ENCODE measurements around the gene COL18A1. TPM values are rescaled to one million over a fixed set of nuclear protein-coding genes. Genes with fewer than 3 reads are reported as not detected.
"Not testable (repeated sequence)": the region's sequence is repeated elsewhere in the genome, so short reads cannot be mapped to it uniquely, and the experiment has no call there.

Gene COL18A1
- total RNA-seq, 3 donors from 2014 or later (not counting 1 experiment from before 2014, with no cell fraction given): 12.3 to 22.3 (median 12.7) TPM

GRCh38 chr21:45499970-45500577 lies 95.1 kb downstream of the COL18A1 start:
- Mint-ChIP-seq H3K4me1 (peaks cover 0 to 8% of the 10 kb centered on the region in 2 donors), H3K27ac (peak overlapping the region in 1 of 2 donors; percentile 35), H3K36me3 (no peaks in the 10 kb centered on the region), H3K4me3 (no peak overlapping the region), H3K27me3 (ENCODE audit: low read depth in 2 of 2) (no peaks in the 10 kb centered on the region), H3K9me3 (peaks cover 0 to 3% of the 10 kb centered on the region in 2 donors)
- TF ChIP-seq CTCF (IDR thresholded peaks at IDR 0.05): no peak
- DNase-seq (no peak), ATAC-seq (no peak)
- intact Hi-C loops (cut with micrococcal nuclease): no loop called here
- Histone ChIP-seq H3K27me3 (ENCODE audit: control insufficient read depth, insufficient read depth, low read length) (no peaks in the 10 kb centered on the region), H3K4me1 (ENCODE audit: control insufficient read depth, insufficient read depth, low read length) (no peaks in the 10 kb centered on the region), H3K27ac (ENCODE audit: low read length) (no peak overlapping the region), H3K9me3 (ENCODE audit: control insufficient read depth, insufficient read depth, low read length) (no peaks in the 10 kb centered on the region), H3K4me3 (ENCODE audit: low read length) (no peak overlapping the region), H3K36me3 (ENCODE audit: control insufficient read depth, insufficient read depth, low read length) (no peaks in the 10 kb centered on the region)
- 88% methylated on average over 5 of the region's 6 CpGs for WGBS (ENCODE audit: insufficient coverage)

GRCh38 chr21:45501081-45502005 lies 96.4 kb downstream of the COL18A1 start:
- not testable (repeated sequence) for H3K27me3 Mint-ChIP-seq (ENCODE audit: low read depth in 2 of 2); H3K9me3 Mint-ChIP-seq

GRCh38 chr21:45502006-45502345 lies 97.0 kb downstream of the COL18A1 start:
- TF ChIP-seq CTCF (IDR thresholded peaks at IDR 0.05): no peak
- H3K9me3 ChIP-seq (ENCODE audit: control insufficient read depth, insufficient read depth, low read length): no peaks in the 10 kb centered on the region
- 89% methylated on average over 13 of the region's 13 CpGs for WGBS (ENCODE audit: insufficient coverage)
- intact Hi-C loops (cut with micrococcal nuclease): no loop called here
- Mint-ChIP-seq H3K4me3 (no peak overlapping the region), H3K4me1 (peaks cover 0 to 8% of the 10 kb centered on the region in 2 donors), H3K36me3 (no peaks in the 10 kb centered on the region), H3K9me3 (peaks cover 0 to 3% of the 10 kb centered on the region in 2 donors), H3K27me3 (ENCODE audit: low read depth in 2 of 2) (no peaks in the 10 kb centered on the region), H3K27ac (no peak overlapping the region)
- H3K27me3 ChIP-seq (ENCODE audit: control insufficient read depth, insufficient read depth, low read length): no peaks in the 10 kb centered on the region
- H3K4me1 ChIP-seq (ENCODE audit: control insufficient read depth, insufficient read depth, low read length): no peaks in the 10 kb centered on the region
- H3K27ac ChIP-seq (ENCODE audit: low read length): no peak overlapping the region
- H3K4me3 ChIP-seq (ENCODE audit: low read length): no peak overlapping the region
- ATAC-seq: no peak
- no peak for DNase-seq
- no peaks in the 10 kb centered on the region for H3K36me3 ChIP-seq (ENCODE audit: control insufficient read depth, insufficient read depth, low read length)

More at GRCh38 chr21:45501081-45502005, 96.4 kb downstream of the COL18A1 start:
- H3K27ac Mint-ChIP-seq; H3K4me3 Mint-ChIP-seq; H3K4me3 ChIP-seq (ENCODE audit: low read length); H3K36me3 ChIP-seq (ENCODE audit: control insufficient read depth, insufficient read depth, low read length); H3K4me1 Mint-ChIP-seq; H3K27ac ChIP-seq (ENCODE audit: low read length); H3K27me3 ChIP-seq (ENCODE audit: control insufficient read depth, insufficient read depth, low read length); H3K4me1 ChIP-seq (ENCODE audit: control insufficient read depth, insufficient read depth, low read length); intact Hi-C loops (cut with micrococcal nuclease); ATAC-seq; H3K9me3 ChIP-seq (ENCODE audit: control insufficient read depth, insufficient read depth, low read length); H3K36me3 Mint-ChIP-seq; DNase-seq: not testable (repeated sequence)
- 81% methylated on average over 19 of the region's 20 CpGs for WGBS (ENCODE audit: insufficient coverage)

GRCh38 chr21:45502600-45502999 lies 97.6 kb downstream of the COL18A1 start:
- H3K4me1 ChIP-seq (ENCODE audit: control insufficient read depth, insufficient read depth, low read length): no peaks in the 10 kb centered on the region
- no peak overlapping the region for H3K4me3 Mint-ChIP-seq

GRCh38 chr21:45503226-45503625 lies 98.3 kb downstream of the COL18A1 start:
- H3K27me3 Mint-ChIP-seq (ENCODE audit: low read depth in 2 of 2); ATAC-seq: not testable (repeated sequence)

More at GRCh38 chr21:45502600-45502999, 97.6 kb downstream of the COL18A1 start:
- no peaks in the 10 kb centered on the region for H3K36me3 ChIP-seq (ENCODE audit: control insufficient read depth, insufficient read depth, low read length)
- DNase-seq (no peak), ATAC-seq (no peak)
- intact Hi-C loops (cut with micrococcal nuclease): no loop called here
- Mint-ChIP-seq H3K4me1 (peaks cover 0 to 8% of the 10 kb centered on the region in 2 donors), H3K27ac (no peak overlapping the region), H3K9me3 (peaks cover 0 to 3% of the 10 kb centered on the region in 2 donors), H3K36me3 (no peaks in the 10 kb centered on the region), H3K27me3 (ENCODE audit: low read depth in 2 of 2) (no peaks in the 10 kb centered on the region)
- H3K27ac ChIP-seq (ENCODE audit: low read length): no peak overlapping the region
- 88% methylated on average over 10 of the region's 10 CpGs for WGBS (ENCODE audit: insufficient coverage)
- no peaks in the 10 kb centered on the region for H3K9me3 ChIP-seq (ENCODE audit: control insufficient read depth, insufficient read depth, low read length)
- no peak for TF ChIP-seq CTCF (IDR thresholded peaks at IDR 0.05)
- no peaks in the 10 kb centered on the region for H3K27me3 ChIP-seq (ENCODE audit: control insufficient read depth, insufficient read depth, low read length)
- no peak overlapping the region for H3K4me3 ChIP-seq (ENCODE audit: low read length)

More at GRCh38 chr21:45503226-45503625, 98.3 kb downstream of the COL18A1 start:
- H3K4me1 ChIP-seq (ENCODE audit: control insufficient read depth, insufficient read depth, low read length); H3K27ac Mint-ChIP-seq; intact Hi-C loops (cut with micrococcal nuclease); H3K4me1 Mint-ChIP-seq; H3K27ac ChIP-seq (ENCODE audit: low read length); H3K27me3 ChIP-seq (ENCODE audit: control insufficient read depth, insufficient read depth, low read length); H3K4me3 ChIP-seq (ENCODE audit: low read length); DNase-seq; H3K36me3 Mint-ChIP-seq; H3K36me3 ChIP-seq (ENCODE audit: control insufficient read depth, insufficient read depth, low read length); H3K9me3 Mint-ChIP-seq; H3K4me3 Mint-ChIP-seq; H3K9me3 ChIP-seq (ENCODE audit: control insufficient read depth, insufficient read depth, low read length): not testable (repeated sequence)
- whole genome bisulfite sequencing (ENCODE audit: insufficient coverage): no CpG with 5 or more reads among the region's 4 CpGs
